Measurements from ENCODE around the gene C12orf43.

The C12orf43 gene

GRCh38 chr12:120955232-120955631 lies 61.1 kb downstream of the C12orf43 start:
- TF ChIP-seq CTCF (IDR thresholded peaks at IDR 0.05; ENCODE audit: borderline replicate concordance, extremely low read depth, low read length, poor library complexity, severe bottlenecking) (no peak), EZH2 (IDR thresholded peaks at IDR 0.05; ENCODE audit: borderline replicate concordance, low read depth, low read length, severe bottlenecking) (no peak)
- no peak overlapping the region for H3K4me2 ChIP-seq (ENCODE audit: insufficient read depth, low read length)
- no peak overlapping the region for H3K9ac ChIP-seq (ENCODE audit: low read depth, low read length)
- no peaks in the 10 kb centered on the region for H3K9me3 ChIP-seq (ENCODE audit: insufficient read depth, low read length, severe bottlenecking)
- no peaks in the 10 kb centered on the region for H4K20me1 ChIP-seq (ENCODE audit: insufficient read depth, low read length)
- H3K36me3 ChIP-seq (ENCODE audit: insufficient read depth, low read length), result no peaks in the 10 kb centered on the region
- no peak for ATAC-seq (ENCODE audit: insufficient read depth, low read depth)
- H2AFZ ChIP-seq (ENCODE audit: low read depth, low read length), result no peak overlapping the region
- no peak for DNase-seq
- H3K4me3 ChIP-seq (ENCODE audit: low read depth in 1 of 2, low read length in 2 of 2), result no peak overlapping the region
- H3K27me3 ChIP-seq (ENCODE audit: insufficient read depth, low read length, poor library complexity), result no peaks in the 10 kb centered on the region
- H3K27ac ChIP-seq (ENCODE audit: low read length), result no peak overlapping the region
- no peaks in the 10 kb centered on the region for H3K4me1 ChIP-seq (ENCODE audit: insufficient read depth, low read length)
- no peaks in the 10 kb centered on the region for H3K79me2 ChIP-seq (ENCODE audit: insufficient read depth, low read length)

DNA sequence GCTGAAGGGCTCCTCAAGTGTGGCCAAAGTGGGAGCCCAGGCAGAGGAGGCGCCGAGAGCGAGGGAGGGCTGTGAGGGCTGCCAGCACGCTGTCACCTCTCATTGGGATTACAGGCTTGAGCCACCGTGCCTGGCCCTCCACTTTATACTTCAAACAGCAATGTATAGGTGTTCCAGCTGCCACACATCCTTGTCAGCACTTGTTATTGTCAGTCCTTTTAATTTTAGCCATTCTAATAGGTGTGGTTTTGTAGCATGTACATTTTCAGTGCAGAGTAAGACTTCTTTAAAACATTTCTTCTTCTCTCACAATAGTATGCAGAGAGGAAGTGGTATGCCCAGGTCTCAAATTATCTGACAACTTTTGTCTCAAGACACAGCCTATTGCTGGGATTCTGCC lies 65.5 kb downstream of the C12orf43 start:
- no peaks in the 10 kb centered on the region for H3K79me2 ChIP-seq (ENCODE audit: insufficient read depth, low read length)
- no peaks in the 10 kb centered on the region for H3K36me3 ChIP-seq (ENCODE audit: insufficient read depth, low read length)
- no peaks in the 10 kb centered on the region for H3K27me3 ChIP-seq (ENCODE audit: insufficient read depth, low read length, poor library complexity)
- TF ChIP-seq EZH2 (IDR thresholded peaks at IDR 0.05; ENCODE audit: borderline replicate concordance, low read depth, low read length, severe bottlenecking) (no peak), CTCF (IDR thresholded peaks at IDR 0.05; ENCODE audit: borderline replicate concordance, extremely low read depth, low read length, poor library complexity, severe bottlenecking) (no peak)
- no peaks in the 10 kb centered on the region for H4K20me1 ChIP-seq (ENCODE audit: insufficient read depth, low read length)
- no peak overlapping the region for H3K27ac ChIP-seq (ENCODE audit: low read length)
- no peak overlapping the region for H2AFZ ChIP-seq (ENCODE audit: low read depth, low read length)
- no peak overlapping the region for H3K9ac ChIP-seq (ENCODE audit: low read depth, low read length)
- H3K4me2 ChIP-seq (ENCODE audit: insufficient read depth, low read length), result no peak overlapping the region
- H3K4me3 ChIP-seq (ENCODE audit: low read depth in 1 of 2, low read length in 2 of 2), result no peak overlapping the region
- no peaks in the 10 kb centered on the region for H3K4me1 ChIP-seq (ENCODE audit: insufficient read depth, low read length)
- H3K9me3 ChIP-seq (ENCODE audit: insufficient read depth, low read length, severe bottlenecking), result no peaks in the 10 kb centered on the region
- no peak for ATAC-seq (ENCODE audit: insufficient read depth, low read depth)
- no peak for DNase-seq
